ENCODE measurements around the gene MRPL20. TPM values are rescaled to one million over a fixed set of nuclear protein-coding genes. Genes with fewer than 3 reads are reported as not detected.

The MRPL20 gene
- total and polyA plus RNA-seq, 9 of the 15 experiments (the other 6 are each of a cell fraction or from before 2014, with no cell fraction given), result 180 to 671 (median 229) TPM

DNA sequence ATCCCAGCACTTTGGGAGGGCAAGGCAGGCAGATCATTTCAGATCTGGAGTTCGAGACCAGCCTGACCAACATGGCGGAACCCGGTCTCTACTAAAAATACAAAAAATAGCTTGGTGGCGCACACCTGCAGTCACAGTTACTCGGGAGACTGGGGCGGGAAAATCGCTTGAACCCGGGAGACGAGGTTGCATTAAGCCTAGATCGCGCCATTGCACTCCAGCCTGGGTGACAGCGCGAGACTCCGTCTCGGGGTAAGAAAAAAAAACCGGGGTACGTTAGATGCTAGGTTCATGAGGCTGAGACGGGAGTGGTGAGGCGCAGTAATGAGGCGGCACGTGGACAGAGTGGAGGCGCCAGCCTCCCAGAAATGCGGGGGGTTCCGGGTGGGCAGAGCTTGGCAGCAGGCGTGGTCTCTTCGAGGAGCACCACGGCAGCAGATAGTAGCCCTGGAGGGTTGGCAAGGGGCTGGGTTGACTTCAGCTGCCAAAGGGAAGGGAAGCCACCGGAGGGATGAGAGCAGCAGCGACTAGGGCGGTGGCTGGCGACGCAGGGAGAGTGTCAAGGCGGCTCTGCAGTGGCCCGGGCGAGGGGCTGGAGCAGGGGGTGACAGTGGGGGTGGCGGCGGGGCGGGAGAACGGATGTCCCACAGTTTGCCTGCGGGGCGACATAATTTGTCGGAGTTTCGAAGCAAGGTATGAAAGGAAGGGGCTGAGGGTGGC, 832 bp downstream of the MRPL20 start (continued):
- TF ChIP-seq MGA (IDR thresholded peaks at IDR 0.05), result peak; percentile 20; the same call in 1 of the 2 replicates
- TF ChIP-seq ZNF589 (CRISPR knock-in tag; IDR thresholded peaks at IDR 0.05; ENCODE audit: low read depth), result no peak
- TF ChIP-seq PBX2 (CRISPR knock-in tag; IDR thresholded peaks at IDR 0.05; ENCODE audit: low read depth), result no peak
- TF ChIP-seq PBX2 (tag; conservative IDR thresholded peaks at IDR 0.05; ENCODE audit: low read depth), result no peak
- TF ChIP-seq MLX (CRISPR knock-in tag; conservative IDR thresholded peaks at IDR 0.05), result no peak
- TF ChIP-seq CCAR2 (IDR thresholded peaks at IDR 0.05; ENCODE audit: low read depth, low read length), result no peak
- no peak for TF ChIP-seq TSC22D4 (tag; IDR thresholded peaks at IDR 0.05)
- 0 out of 4 replicates have a peak, but pooled peaks of 1 of the 2 experiments have one; percentile 18 for TF ChIP-seq FOXA3 (CRISPR knock-in tag; conservative IDR thresholded peaks at IDR 0.05 in 1 of 2, IDR thresholded peaks at IDR 0.05 in 1 of 2)
- TF ChIP-seq ZBTB7A (IDR thresholded peaks at IDR 0.05; ENCODE audit: borderline replicate concordance, control insufficient read depth, low read depth, low read length), result no peak
- no peak for TF ChIP-seq SRSF7 (optimal IDR thresholded peaks at IDR 0.05; ENCODE audit: low read depth, low read length)
- TF ChIP-seq ZNF717 (CRISPR knock-in tag; IDR thresholded peaks at IDR 0.05), result no peak
- TF ChIP-seq NFYB (IDR thresholded peaks at IDR 0.05; ENCODE audit: extremely low read depth, insufficient read length), result no peak
